Measurements from ENCODE around the gene C2CD5. TPM values are rescaled to one million over a fixed set of nuclear protein-coding genes. Genes with fewer than 3 reads are reported as not detected.

C2CD5 gene
- total RNA-seq, 1 donor from 2014 or later = 22.4 TPM

DNA sequence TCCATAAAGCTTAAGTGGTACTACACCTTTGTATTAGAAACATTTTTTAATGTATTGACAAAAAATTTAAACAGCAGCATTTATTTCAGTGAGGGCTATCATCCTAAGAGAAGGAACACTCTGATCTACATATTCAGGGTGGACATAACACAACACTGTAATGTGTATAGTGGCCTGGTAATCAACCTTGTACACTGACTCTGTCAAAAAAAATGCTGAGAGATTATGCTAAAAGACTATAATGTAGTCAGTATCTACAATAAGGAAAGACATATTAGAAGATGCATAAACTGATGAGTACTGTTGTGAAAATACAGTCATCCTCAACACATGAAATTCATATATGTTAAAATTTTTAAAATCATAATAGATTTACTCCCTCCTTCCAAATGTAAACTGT, 68.2 kb downstream of the C2CD5 start:
- no peak for DNase-seq (ENCODE audit: low spot score)
- no peak overlapping the region for H3K4me3 Mint-ChIP-seq (ENCODE audit: unreplicated experiment)
- no peak overlapping the region for H3K27ac Mint-ChIP-seq (ENCODE audit: unreplicated experiment)
- no peaks in the 10 kb centered on the region for H3K9me3 Mint-ChIP-seq (ENCODE audit: unreplicated experiment)
- TF ChIP-seq, protein P1, sequence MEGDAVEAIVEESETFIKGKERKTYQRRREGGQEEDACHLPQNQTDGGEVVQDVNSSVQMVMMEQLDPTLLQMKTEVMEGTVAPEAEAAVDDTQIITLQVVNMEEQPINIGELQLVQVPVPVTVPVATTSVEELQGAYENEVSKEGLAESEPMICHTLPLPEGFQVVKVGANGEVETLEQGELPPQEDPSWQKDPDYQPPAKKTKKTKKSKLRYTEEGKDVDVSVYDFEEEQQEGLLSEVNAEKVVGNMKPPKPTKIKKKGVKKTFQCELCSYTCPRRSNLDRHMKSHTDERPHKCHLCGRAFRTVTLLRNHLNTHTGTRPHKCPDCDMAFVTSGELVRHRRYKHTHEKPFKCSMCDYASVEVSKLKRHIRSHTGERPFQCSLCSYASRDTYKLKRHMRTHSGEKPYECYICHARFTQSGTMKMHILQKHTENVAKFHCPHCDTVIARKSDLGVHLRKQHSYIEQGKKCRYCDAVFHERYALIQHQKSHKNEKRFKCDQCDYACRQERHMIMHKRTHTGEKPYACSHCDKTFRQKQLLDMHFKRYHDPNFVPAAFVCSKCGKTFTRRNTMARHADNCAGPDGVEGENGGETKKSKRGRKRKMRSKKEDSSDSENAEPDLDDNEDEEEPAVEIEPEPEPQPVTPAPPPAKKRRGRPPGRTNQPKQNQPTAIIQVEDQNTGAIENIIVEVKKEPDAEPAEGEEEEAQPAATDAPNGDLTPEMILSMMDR (IDR thresholded peaks at IDR 0.05; ENCODE audit: unreplicated experiment) = no peak
- no peaks in the 10 kb centered on the region for H3K27me3 Mint-ChIP-seq (ENCODE audit: unreplicated experiment)
- no peaks in the 10 kb centered on the region for H3K36me3 Mint-ChIP-seq (ENCODE audit: low read depth, unreplicated experiment)
- peaks cover 3% of the 10 kb centered on the region for H3K4me1 Mint-ChIP-seq (ENCODE audit: unreplicated experiment)

DNA sequence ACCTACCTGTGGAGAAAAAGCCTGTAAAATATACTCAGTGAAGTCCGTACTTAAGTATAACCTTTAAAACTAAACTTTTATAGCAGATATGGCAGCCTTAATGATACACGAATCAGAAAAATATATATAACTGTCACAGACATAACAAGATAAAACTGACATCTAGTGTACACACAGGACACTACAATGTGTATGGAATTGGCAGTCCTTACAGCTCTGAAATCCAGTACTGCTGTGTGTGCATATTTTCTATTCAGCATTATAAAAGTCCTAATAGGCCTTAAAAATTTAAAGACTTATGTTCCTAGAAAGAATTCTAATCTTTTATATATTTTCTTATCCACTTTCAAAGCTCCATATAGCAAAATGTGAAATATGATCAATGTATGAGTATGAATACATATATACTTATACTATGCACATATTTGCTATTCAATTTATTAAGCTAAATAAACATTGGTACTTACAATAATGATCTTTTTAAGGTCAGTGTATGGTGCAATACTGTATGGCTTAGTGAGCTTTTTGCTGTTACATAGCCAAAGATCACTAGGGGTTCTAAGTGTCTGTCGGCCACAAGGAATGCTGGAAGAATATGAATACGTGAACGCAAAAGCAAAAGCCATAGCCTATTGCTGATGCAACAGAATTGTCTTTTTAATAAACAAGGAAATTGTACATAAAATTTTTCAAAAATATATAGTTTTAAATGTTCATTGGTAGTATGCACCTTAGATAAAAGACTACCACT, 69.2 kb downstream of the C2CD5 start:
- H3K4me3 Mint-ChIP-seq (ENCODE audit: unreplicated experiment) = no peak overlapping the region
- H3K9me3 Mint-ChIP-seq (ENCODE audit: unreplicated experiment) = no peaks in the 10 kb centered on the region
- no peaks in the 10 kb centered on the region for H3K36me3 Mint-ChIP-seq (ENCODE audit: low read depth, unreplicated experiment)
- TF ChIP-seq, protein P1 (IDR thresholded peaks at IDR 0.05; ENCODE audit: unreplicated experiment) = no peak
- H3K27me3 Mint-ChIP-seq (ENCODE audit: unreplicated experiment) = no peaks in the 10 kb centered on the region
- H3K27ac Mint-ChIP-seq (ENCODE audit: unreplicated experiment) = no peak overlapping the region
- peaks cover 3% of the 10 kb centered on the region for H3K4me1 Mint-ChIP-seq (ENCODE audit: unreplicated experiment)
- DNase-seq (ENCODE audit: low spot score) = no peak

- H3K27ac Mint-ChIP-seq (ENCODE audit: unreplicated experiment) = no peak overlapping the region
- H3K27me3 Mint-ChIP-seq (ENCODE audit: unreplicated experiment) = no peaks in the 10 kb centered on the region
- TF ChIP-seq, protein P1 (IDR thresholded peaks at IDR 0.05; ENCODE audit: unreplicated experiment) = no peak
- H3K4me3 Mint-ChIP-seq (ENCODE audit: unreplicated experiment) = no peak overlapping the region
- no peaks in the 10 kb centered on the region for H3K36me3 Mint-ChIP-seq (ENCODE audit: low read depth, unreplicated experiment)
- no peaks in the 10 kb centered on the region for H3K9me3 Mint-ChIP-seq (ENCODE audit: unreplicated experiment)
- no peak for DNase-seq (ENCODE audit: low spot score)
- peaks cover 3% of the 10 kb centered on the region for H3K4me1 Mint-ChIP-seq (ENCODE audit: unreplicated experiment)
Measured at GRCh38 chr12:22473212-22473611, 71.1 kb downstream of the C2CD5 start.

DNA sequence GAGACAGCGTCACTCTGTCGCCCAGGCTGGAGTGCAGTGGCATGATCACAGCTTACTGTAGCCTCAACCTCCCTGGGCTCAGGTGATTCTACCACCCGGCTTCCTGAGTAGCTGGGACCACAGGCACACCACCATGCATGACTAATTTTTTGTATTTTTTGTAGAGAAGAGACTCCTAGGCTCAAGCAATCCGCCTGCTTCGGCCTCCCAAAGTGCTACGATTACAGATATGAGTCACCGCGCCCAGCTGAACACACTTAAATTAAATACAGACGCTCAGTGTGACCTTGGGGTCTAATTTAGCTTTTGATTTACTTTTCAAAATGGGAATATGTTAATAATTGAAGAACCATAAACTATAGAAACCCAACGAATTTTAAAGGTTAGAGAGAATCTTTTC, 77.2 kb downstream of the C2CD5 start:
- Mint-ChIP-seq H3K9me3 (ENCODE audit: unreplicated experiment) (no peaks in the 10 kb centered on the region), H3K27ac (ENCODE audit: unreplicated experiment) (no peak overlapping the region), H3K4me1 (ENCODE audit: unreplicated experiment) (no peaks in the 10 kb centered on the region), H3K27me3 (ENCODE audit: unreplicated experiment) (no peaks in the 10 kb centered on the region), H3K36me3 (ENCODE audit: low read depth, unreplicated experiment) (peaks cover 3% of the 10 kb centered on the region), H3K4me3 (ENCODE audit: unreplicated experiment) (no peak overlapping the region)
- no peak for DNase-seq (ENCODE audit: low spot score)
- TF ChIP-seq, protein P1 (IDR thresholded peaks at IDR 0.05; ENCODE audit: unreplicated experiment) = no peak

DNA sequence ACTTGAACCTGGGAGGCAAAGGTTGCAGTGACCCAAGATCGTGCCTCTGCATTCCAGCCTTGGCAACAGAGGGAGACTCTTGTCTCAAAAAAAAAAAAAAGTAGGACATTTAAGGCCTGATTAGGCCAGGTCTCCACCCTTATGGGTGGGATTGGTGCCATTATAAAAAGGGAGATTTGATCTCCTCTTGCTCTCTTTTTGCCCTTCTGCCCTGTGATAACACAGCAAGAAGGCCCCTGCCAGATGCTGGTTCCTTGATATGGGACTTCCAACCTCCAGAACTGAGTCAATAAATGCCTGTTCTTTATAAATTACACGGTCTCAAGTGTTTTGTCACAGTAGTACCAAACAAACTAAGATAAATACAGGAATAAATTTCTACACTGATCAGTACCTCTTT, 81.0 kb downstream of the C2CD5 start:
- no peak for DNase-seq (ENCODE audit: low spot score)
- H3K4me1 Mint-ChIP-seq (ENCODE audit: unreplicated experiment) = no peaks in the 10 kb centered on the region
- TF ChIP-seq, protein P1 (IDR thresholded peaks at IDR 0.05; ENCODE audit: unreplicated experiment) = no peak
- no peak overlapping the region for H3K27ac Mint-ChIP-seq (ENCODE audit: unreplicated experiment)
- no peak overlapping the region for H3K4me3 Mint-ChIP-seq (ENCODE audit: unreplicated experiment)
- peaks cover 3% of the 10 kb centered on the region for H3K36me3 Mint-ChIP-seq (ENCODE audit: low read depth, unreplicated experiment)
- H3K9me3 Mint-ChIP-seq (ENCODE audit: unreplicated experiment) = no peaks in the 10 kb centered on the region
- H3K27me3 Mint-ChIP-seq (ENCODE audit: unreplicated experiment) = no peaks in the 10 kb centered on the region

All from endothelial cell (in vitro differentiated cells).